GM12875 (cell line): ENCODE measurements around the gene RBMS2.
"Not testable (repeated sequence)": the region's sequence is repeated elsewhere in the genome, so short reads cannot be mapped to it uniquely, and the experiment has no call there.

ENCODE experiments used
- H3K4me3 ChIP-seq: one replicate; pipeline ENCODE4 v1.5.1; 2011; ENCODE audit warnings: low read depth, low read length, control low read depth
- TF ChIP-seq, protein P1 (sequence below): IDR thresholded peaks from 2 replicates; pipeline ENCODE4 v1.5.1; 2011; ENCODE audit warnings: low read depth, mild to moderate bottlenecking, control low read depth, inconsistent platforms, low read length, moderate library complexity, borderline replicate concordance; ENCODE audit not compliant: insufficient read depth

Gene RBMS2

DNA sequence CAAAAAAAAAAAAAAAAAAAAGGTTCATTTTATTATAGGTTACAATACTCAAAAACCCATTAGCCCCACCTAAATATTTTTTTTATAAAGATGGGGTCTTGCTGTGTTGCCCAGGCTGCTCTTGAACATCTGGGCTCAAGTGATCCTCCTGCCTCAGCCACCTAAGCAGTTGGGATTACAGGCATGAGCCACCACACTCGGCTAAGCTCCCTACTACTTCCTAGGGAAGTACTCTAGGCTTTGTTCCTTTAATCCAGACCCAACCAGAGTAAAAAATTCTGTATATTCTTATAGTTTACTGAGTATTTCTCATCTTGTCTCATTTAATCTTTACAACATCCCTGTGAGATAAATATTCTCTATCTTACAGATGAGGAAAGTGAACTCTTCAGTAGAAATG lies 50.7 kb downstream of the RBMS2 start:
- TF ChIP-seq, protein P1, sequence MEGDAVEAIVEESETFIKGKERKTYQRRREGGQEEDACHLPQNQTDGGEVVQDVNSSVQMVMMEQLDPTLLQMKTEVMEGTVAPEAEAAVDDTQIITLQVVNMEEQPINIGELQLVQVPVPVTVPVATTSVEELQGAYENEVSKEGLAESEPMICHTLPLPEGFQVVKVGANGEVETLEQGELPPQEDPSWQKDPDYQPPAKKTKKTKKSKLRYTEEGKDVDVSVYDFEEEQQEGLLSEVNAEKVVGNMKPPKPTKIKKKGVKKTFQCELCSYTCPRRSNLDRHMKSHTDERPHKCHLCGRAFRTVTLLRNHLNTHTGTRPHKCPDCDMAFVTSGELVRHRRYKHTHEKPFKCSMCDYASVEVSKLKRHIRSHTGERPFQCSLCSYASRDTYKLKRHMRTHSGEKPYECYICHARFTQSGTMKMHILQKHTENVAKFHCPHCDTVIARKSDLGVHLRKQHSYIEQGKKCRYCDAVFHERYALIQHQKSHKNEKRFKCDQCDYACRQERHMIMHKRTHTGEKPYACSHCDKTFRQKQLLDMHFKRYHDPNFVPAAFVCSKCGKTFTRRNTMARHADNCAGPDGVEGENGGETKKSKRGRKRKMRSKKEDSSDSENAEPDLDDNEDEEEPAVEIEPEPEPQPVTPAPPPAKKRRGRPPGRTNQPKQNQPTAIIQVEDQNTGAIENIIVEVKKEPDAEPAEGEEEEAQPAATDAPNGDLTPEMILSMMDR: no peak
- no peak overlapping the region for H3K4me3 ChIP-seq

DNA sequence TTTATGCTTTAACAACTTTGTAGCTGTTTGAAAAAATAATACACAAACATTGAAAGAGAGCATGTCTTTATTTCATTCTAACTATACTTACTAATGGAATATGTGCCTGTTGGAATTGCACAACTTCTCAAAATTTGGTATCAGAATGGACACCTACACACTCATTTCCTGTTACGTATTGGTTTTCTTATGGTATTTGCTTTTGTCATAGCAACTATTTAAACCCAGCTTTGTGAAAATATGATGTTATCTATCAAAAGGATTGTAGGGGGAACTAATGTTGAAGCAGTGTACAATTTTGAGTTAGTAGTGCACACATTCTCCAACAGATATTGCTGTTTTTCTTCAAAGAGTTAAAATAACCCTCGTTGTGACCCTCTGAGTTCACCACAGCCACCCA lies 52.6 kb downstream of the RBMS2 start:
- TF ChIP-seq, protein P1: no peak
- no peak overlapping the region for H3K4me3 ChIP-seq

DNA sequence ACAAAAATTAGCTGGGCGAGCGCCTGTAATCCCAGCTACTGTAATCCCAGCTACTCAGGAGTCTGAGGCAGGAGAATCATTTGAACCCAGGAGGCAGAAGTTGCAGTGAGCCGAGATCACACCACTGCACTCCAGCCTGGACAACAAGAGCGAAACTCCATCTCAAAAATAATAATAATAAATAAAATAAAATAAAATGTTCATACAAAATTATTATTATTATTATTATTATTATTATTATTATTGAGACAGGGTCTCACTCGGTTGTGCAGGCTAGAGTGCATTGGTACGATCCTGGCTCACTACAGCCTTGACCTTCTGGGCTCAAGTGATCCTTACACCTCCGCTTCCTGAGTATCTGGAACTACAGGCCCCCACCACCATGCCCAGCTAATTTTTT lies 55.6 kb downstream of the RBMS2 start:
- H3K4me3 ChIP-seq: not testable (repeated sequence)

DNA sequence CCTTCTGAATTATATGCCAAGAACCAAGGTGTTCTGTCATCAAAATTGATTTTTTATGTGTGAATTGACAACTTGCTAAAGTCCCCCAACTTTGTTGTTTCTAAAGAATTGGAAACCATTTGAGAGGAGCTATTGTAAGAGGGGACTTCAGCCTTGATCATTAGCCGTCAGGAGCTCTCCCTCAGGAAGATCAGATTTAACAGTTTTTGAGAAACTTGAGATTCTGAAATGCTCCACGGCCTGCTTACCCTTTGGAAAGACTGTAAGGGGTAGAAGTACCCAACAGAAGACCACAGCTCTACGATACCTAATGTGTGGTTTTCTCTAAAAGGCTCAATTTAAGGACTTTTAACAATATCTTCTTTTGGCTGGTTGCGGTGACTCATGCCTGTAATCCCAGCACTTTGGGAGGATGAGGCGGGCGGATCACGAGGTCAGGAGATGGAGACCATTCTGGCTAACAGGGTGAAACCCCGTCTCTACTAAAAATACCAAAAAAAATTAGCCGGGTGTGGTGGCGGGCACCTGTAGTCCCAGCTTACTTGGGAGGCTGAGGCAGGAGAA lies 57.4 kb downstream of the RBMS2 start:
- TF ChIP-seq, protein P1: no peak
- no peak overlapping the region for H3K4me3 ChIP-seq

DNA sequence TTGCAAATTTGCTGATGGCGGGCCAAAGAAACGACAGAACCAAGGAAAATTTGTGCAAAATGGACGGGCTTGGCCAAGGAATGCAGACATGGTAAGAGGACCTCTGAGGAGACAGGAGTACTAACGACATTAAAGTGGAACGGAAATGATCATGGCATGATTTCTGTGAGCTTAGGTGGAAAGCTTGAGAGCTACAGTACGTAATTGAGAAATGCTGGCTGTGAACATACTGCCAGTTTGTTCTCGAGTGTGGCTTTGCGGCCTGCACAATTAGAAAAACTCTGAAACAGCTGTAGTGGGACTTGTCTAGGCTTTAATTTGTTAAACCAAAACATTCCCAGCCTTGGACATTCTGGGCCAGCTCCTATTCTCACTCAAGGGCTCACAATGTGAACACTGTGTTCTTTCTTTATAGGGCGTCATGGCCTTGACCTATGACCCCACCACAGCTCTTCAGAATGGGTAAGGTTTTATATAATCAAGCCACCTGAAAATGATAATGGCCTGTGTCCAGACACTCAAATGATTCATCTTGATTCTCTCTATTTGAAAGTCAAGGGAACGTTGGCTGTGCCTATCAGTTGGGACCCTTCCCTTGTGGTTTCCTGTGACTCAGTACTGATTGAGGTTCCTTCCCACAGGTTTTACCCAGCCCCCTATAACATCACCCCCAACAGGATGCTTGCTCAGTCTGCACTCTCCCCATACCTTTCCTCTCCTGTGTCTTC lies 60.0 kb downstream of the RBMS2 start:
- H3K4me3 ChIP-seq: no peak overlapping the region
- TF ChIP-seq, protein P1: no peak

DNA sequence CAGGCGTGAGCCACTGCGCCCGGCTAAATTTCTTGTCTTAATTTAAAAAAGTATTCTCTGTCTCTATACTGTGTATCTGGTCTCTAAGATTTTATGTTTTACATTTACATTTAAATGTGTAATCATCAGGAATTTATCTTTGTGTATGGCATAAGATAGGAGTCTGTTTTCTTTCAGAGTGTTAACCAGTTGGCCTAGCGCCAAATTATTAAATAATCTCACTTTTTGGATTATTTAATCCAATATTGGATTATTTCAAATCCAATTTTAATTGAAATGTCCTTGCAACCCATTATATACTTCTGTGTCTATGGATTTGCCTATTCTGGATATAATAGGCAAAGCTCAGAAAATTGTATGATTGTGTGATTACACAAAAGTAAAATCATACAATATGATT lies 63.5 kb downstream of the RBMS2 start:
- TF ChIP-seq, protein P1: no peak

DNA sequence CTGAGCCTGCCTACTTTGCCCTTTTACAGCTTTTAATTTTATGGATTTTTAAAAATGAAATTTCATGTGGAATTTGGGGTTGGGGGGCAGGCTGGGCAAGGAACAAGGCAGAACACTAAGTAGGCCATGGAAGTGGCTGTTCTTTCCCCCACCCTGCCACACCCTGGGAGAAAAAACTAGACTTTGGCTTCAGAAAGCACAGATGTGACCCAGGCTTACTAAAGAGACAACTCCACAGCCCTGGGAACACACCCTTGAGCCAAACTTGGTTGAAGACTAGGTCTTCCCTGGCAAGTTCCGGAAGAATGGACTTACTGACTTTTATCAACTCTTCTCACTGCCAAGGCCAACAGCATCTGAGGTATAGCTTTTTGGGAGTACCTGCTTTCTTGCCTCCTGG lies 68.2 kb downstream of the RBMS2 start:
- TF ChIP-seq, protein P1: no peak

More for the DNA sequence above, 63.5 kb downstream of the RBMS2 start:
- no peak overlapping the region for H3K4me3 ChIP-seq

More for the DNA sequence above, 68.2 kb downstream of the RBMS2 start:
- no peak overlapping the region for H3K4me3 ChIP-seq
